ENCODE results near the gene DRAXIN.

DNA sequence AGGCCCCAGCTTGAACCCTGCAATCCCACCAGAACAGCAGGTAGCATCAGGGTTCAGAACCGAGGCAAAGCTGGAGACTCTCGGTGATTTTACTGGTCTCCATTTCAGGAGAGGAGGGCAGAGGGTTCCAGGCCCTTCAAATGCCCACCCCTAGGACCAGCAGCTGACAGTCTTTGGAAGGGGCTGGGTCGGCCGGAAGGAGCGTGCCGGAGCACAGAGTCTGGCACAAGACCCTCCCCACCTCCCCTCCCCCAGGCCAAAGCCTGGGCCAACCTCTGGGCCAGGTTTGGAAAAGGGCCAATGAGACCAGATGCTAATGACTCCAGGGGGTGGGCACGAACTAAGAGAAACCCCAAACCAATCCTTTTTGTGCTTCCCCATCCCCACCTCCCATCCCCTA lies 44.2 kb upstream of the DRAXIN start:
- TF ChIP-seq CTCF (IDR thresholded peaks at IDR 0.05 in 4 of 5, conservative IDR thresholded peaks at IDR 0.05 in 1 of 5) (no peak), POLR2A (IDR thresholded peaks at IDR 0.05) (no peak)
